ENCODE data around the gene PIM1.
A peak's percentile ranks its signal among the peaks of the same experiment; 100 is the strongest.
"Not testable (repeated sequence)": the region's sequence is repeated elsewhere in the genome, so short reads cannot be mapped to it uniquely, and the experiment has no call there.

Gene PIM1

GRCh38 chr6:37194886-37195285 lies 24.9 kb downstream of the PIM1 start:
- peak; percentile 82 for DNase-seq

GRCh38 chr6:37196451-37196850 lies 26.5 kb downstream of the PIM1 start:
- not testable (repeated sequence) for DNase-seq

- no peak for DNase-seq
These were observed 30.1 kb downstream of the PIM1 start for GRCh38 chr6:37200085-37200484.

GRCh38 chr6:37201726-37202125 lies 31.8 kb downstream of the PIM1 start:
- DNase-seq: no peak

GRCh38 chr6:37202788-37203491 lies 33.0 kb downstream of the PIM1 start:
- DNase-seq: peak; percentile 67

GRCh38 chr6:37204014-37204751 lies 34.2 kb downstream of the PIM1 start:
- DNase-seq: no peak

- no peak for DNase-seq
These were observed 35.4 kb downstream of the PIM1 start for GRCh38 chr6:37205175-37205996.

- DNase-seq: no peak
These were observed 36.0 kb downstream of the PIM1 start for GRCh38 chr6:37205997-37206340.

- no peak for DNase-seq
These were observed 36.7 kb downstream of the PIM1 start for GRCh38 chr6:37206622-37207021.

GRCh38 chr6:37207903-37208456 lies 38.0 kb downstream of the PIM1 start:
- DNase-seq: peak; percentile 97

GRCh38 chr6:37208793-37209192 lies 38.8 kb downstream of the PIM1 start:
- no peak for DNase-seq

GRCh38 chr6:37209461-37210205 lies 39.7 kb downstream of the PIM1 start:
- no peak for DNase-seq

- DNase-seq: peak; percentile 97
These were observed 40.5 kb downstream of the PIM1 start for GRCh38 chr6:37210313-37210968.

- no peak for DNase-seq
These were observed 42.3 kb downstream of the PIM1 start for GRCh38 chr6:37212268-37212667.

- no peak for DNase-seq
These were observed 48.1 kb downstream of the PIM1 start for GRCh38 chr6:37218061-37218460.

GRCh38 chr6:37218511-37218910 lies 48.6 kb downstream of the PIM1 start:
- DNase-seq: no peak

- no peak for DNase-seq
These were observed 51.7 kb downstream of the PIM1 start for GRCh38 chr6:37221585-37222124.

- peak; percentile 90 for DNase-seq
These were observed 52.4 kb downstream of the PIM1 start for GRCh38 chr6:37222125-37222967.

GRCh38 chr6:37222992-37223391 lies 53.0 kb downstream of the PIM1 start:
- no peak for DNase-seq

Data from OCI-M1 (cell line).